HEK293 (cell line): ENCODE results near the gene RNF149.

Experiments used
- CTCF ChIA-PET: fragments of 350-600 bp; formaldehyde crosslinking; extraction: SDS; loops from one replicate; lab custom pipeline; 2021; ENCODE audit warnings: antibody characterized with exemption; lab: Yijun Ruan, JAX
- POLR2A ChIA-PET: fragments of 300-600 bp; formaldehyde crosslinking; extraction: SDS; loops from one replicate; lab custom pipeline; 2020; ENCODE audit warnings: antibody characterized with exemption, inconsistent platforms; lab: Yijun Ruan, JAX
- H3K27ac ChIP-seq: fragments of 200-500 bp; sonication (Bioruptor generic); 2 replicates; pipeline ENCODE4 v1.5.1; 2014; ENCODE audit warnings: low read depth, low read length, control low read depth, inconsistent platforms; ENCODE audit errors: extremely low read depth
- H3K36me3 ChIP-seq, 2 experiments: fragments of 200-500 bp in 1 of 2; sonication (Bioruptor generic) in 1 of 2; 1 replicate in 1 of 2; 2 replicates in 1 of 2; pipeline ENCODE4 v1.5.1; 2014 to 2017; ENCODE audit warnings: inconsistent platforms in 2 of 2, low read length in 2 of 2; ENCODE audit not compliant: control insufficient read depth in 2 of 2, insufficient read depth in 1 of 2
- H3K4me1 ChIP-seq: fragments of 200-500 bp; sonication (Bioruptor generic); 2 replicates; pipeline ENCODE4 v1.5.1; 2014; ENCODE audit warnings: mild to moderate bottlenecking, low read length, inconsistent platforms; ENCODE audit not compliant: control insufficient read depth, insufficient read depth
- H3K4me3 ChIP-seq: 2 replicates; pipeline ENCODE4 v1.5.1; 2011; ENCODE audit warnings: low read depth, mild to moderate bottlenecking, control low read depth, low read length, moderate library complexity
- H3K9me3 ChIP-seq: fragments of 200-500 bp; sonication (Bioruptor generic); 2 replicates; pipeline ENCODE4 v1.5.1; 2014; ENCODE audit warnings: low read depth, low read length, inconsistent platforms; ENCODE audit not compliant: control insufficient read depth, insufficient read depth
- GLIS2 ChIP-seq: fragments of 450-650 bp; formaldehyde crosslinking; IDR thresholded peaks from 2 replicates; pipeline ENCODE4 v1.5.1; 2016; ENCODE audit warnings: missing biosample characterization, missing genetic modification characterization
- OSR2 ChIP-seq: fragments of 450-650 bp; formaldehyde crosslinking; IDR thresholded peaks from 2 replicates; pipeline ENCODE4 v1.5.1; 2016; ENCODE audit warnings: missing biosample characterization, missing genetic modification characterization
- TCF7L2 ChIP-seq: IDR thresholded peaks from 2 replicates; pipeline ENCODE4 v1.6.1; 2011; ENCODE audit warnings: low read depth, mild to moderate bottlenecking, inconsistent platforms, low read length, moderate library complexity, borderline replicate concordance
- ZBTB8A ChIP-seq: fragments of 450-650 bp; formaldehyde crosslinking; IDR thresholded peaks from 2 replicates; pipeline ENCODE4 v1.5.1; 2016; ENCODE audit warnings: missing biosample characterization, missing genetic modification characterization
- ZFP3 ChIP-seq: fragments of 450-650 bp; formaldehyde crosslinking; IDR thresholded peaks from 2 replicates; pipeline ENCODE4 v1.5.1; 2016; ENCODE audit warnings: low read depth, missing biosample characterization, missing genetic modification characterization
- ZNF121 ChIP-seq: fragments of 450-650 bp; formaldehyde crosslinking; IDR thresholded peaks from 2 replicates; pipeline ENCODE4 v1.5.1; 2016; ENCODE audit warnings: missing biosample characterization, missing genetic modification characterization
- ZNF132 ChIP-seq: fragments of 450-650 bp; formaldehyde crosslinking; IDR thresholded peaks from 2 replicates; pipeline ENCODE4 v1.5.1; 2017; ENCODE audit warnings: missing biosample characterization, missing genetic modification characterization, borderline replicate concordance
- ZNF184 ChIP-seq: fragments of 450-650 bp; IDR thresholded peaks from 2 replicates; pipeline ENCODE4 v1.5.1; 2018; ENCODE audit warnings: missing biosample characterization, mild to moderate bottlenecking, missing genetic modification characterization
- ZNF223 ChIP-seq: fragments of 450-650 bp; formaldehyde crosslinking; IDR thresholded peaks from 2 replicates; pipeline ENCODE4 v1.5.1; 2016; ENCODE audit warnings: missing biosample characterization, missing genetic modification characterization
- ZNF426 ChIP-seq: fragments of 450-650 bp; formaldehyde crosslinking; IDR thresholded peaks from 2 replicates; pipeline ENCODE4 v1.5.1; 2017; ENCODE audit warnings: missing biosample characterization, missing genetic modification characterization, mild to moderate bottlenecking, inconsistent platforms, moderate library complexity
- ZNF518A ChIP-seq: fragments of 450-650 bp; formaldehyde crosslinking; conservative IDR thresholded peaks from 2 replicates; pipeline ENCODE4 v1.5.1; 2016; ENCODE audit warnings: low read depth, missing biosample characterization, missing genetic modification characterization
- ZNF544 ChIP-seq: fragments of 450-650 bp; formaldehyde crosslinking; IDR thresholded peaks from 2 replicates; pipeline ENCODE4 v1.5.0; 2017; ENCODE audit warnings: missing biosample characterization, missing genetic modification characterization
- ZNF658 ChIP-seq: fragments of 450-650 bp; formaldehyde crosslinking; IDR thresholded peaks from 2 replicates; pipeline ENCODE4; 2016; ENCODE audit warnings: missing biosample characterization, missing genetic modification characterization
- ZNF677 ChIP-seq: fragments of 450-650 bp; IDR thresholded peaks from 2 replicates; pipeline ENCODE4 v1.5.0; 2018; ENCODE audit warnings: missing biosample characterization, mild to moderate bottlenecking, missing genetic modification characterization, moderate library complexity
- ZNF692 ChIP-seq: fragments of 450-650 bp; formaldehyde crosslinking; IDR thresholded peaks from 2 replicates; pipeline ENCODE4 v1.5.1; 2016; ENCODE audit warnings: missing biosample characterization, missing genetic modification characterization
- TF ChIP-seq, protein P1 (sequence below): fragments of 450-650 bp; formaldehyde crosslinking; IDR thresholded peaks from 2 replicates; pipeline ENCODE4 v1.5.1; 2016; ENCODE audit warnings: missing biosample characterization, missing genetic modification characterization, borderline replicate concordance

Gene RNF149

DNA sequence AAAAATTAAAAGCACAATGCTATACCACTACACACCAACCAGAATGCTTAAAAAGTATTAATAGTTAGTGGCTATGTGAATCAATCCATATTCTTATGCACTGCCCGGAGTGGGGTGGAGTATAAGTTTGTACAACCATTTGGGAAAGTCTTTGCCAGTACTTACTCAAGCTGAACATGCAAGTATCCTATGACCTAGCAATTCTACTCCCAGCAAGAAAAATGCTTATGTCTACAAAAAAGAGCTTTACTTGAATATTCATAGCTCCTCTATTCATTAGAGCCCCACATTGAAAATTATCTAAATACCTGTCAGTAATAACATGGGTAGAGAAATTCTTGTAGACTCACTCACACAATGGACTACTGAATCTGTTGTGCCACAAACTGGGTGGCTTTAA is 77.3 kb downstream of the RNF149 start:
- Histone ChIP-seq H3K27ac (no peak overlapping the region), H3K4me1 (no peaks in the 10 kb centered on the region), H3K36me3 (no peaks in the 10 kb centered on the region), H3K4me3 (no peak overlapping the region), H3K9me3 (no peaks in the 10 kb centered on the region)
- TF ChIP-seq ZNF692 (tag by site-specific recombination) = no peak
- no peak for TF ChIP-seq ZNF121 (tag by site-specific recombination)
- no peak for TF ChIP-seq ZNF223 (tag by site-specific recombination)
- no peak for TF ChIP-seq ZNF677 (tag by site-specific recombination)
- TF ChIP-seq ZNF184 (tag by site-specific recombination) = no peak
- no peak for TF ChIP-seq ZBTB8A (tag by site-specific recombination)
- TF ChIP-seq, protein P1, sequence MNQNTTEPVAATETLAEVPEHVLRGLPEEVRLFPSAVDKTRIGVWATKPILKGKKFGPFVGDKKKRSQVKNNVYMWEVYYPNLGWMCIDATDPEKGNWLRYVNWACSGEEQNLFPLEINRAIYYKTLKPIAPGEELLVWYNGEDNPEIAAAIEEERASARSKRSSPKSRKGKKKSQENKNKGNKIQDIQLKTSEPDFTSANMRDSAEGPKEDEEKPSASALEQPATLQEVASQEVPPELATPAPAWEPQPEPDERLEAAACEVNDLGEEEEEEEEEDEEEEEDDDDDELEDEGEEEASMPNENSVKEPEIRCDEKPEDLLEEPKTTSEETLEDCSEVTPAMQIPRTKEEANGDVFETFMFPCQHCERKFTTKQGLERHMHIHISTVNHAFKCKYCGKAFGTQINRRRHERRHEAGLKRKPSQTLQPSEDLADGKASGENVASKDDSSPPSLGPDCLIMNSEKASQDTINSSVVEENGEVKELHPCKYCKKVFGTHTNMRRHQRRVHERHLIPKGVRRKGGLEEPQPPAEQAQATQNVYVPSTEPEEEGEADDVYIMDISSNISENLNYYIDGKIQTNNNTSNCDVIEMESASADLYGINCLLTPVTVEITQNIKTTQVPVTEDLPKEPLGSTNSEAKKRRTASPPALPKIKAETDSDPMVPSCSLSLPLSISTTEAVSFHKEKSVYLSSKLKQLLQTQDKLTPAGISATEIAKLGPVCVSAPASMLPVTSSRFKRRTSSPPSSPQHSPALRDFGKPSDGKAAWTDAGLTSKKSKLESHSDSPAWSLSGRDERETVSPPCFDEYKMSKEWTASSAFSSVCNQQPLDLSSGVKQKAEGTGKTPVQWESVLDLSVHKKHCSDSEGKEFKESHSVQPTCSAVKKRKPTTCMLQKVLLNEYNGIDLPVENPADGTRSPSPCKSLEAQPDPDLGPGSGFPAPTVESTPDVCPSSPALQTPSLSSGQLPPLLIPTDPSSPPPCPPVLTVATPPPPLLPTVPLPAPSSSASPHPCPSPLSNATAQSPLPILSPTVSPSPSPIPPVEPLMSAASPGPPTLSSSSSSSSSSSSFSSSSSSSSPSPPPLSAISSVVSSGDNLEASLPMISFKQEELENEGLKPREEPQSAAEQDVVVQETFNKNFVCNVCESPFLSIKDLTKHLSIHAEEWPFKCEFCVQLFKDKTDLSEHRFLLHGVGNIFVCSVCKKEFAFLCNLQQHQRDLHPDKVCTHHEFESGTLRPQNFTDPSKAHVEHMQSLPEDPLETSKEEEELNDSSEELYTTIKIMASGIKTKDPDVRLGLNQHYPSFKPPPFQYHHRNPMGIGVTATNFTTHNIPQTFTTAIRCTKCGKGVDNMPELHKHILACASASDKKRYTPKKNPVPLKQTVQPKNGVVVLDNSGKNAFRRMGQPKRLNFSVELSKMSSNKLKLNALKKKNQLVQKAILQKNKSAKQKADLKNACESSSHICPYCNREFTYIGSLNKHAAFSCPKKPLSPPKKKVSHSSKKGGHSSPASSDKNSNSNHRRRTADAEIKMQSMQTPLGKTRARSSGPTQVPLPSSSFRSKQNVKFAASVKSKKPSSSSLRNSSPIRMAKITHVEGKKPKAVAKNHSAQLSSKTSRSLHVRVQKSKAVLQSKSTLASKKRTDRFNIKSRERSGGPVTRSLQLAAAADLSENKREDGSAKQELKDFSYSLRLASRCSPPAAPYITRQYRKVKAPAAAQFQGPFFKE (tag by site-specific recombination) = no peak
- TF ChIP-seq ZNF426 (tag by site-specific recombination) = no peak
- no peak for TF ChIP-seq GLIS2 (tag by site-specific recombination)
- TF ChIP-seq ZNF544 (tag by site-specific recombination) = no peak
- no peak for TF ChIP-seq ZNF518A (tag by site-specific recombination)
- TF ChIP-seq TCF7L2 = no peak
- no peak for TF ChIP-seq ZNF132 (tag by site-specific recombination)
- TF ChIP-seq ZNF658 = no peak
- no peak for TF ChIP-seq ZFP3
- no peak for TF ChIP-seq OSR2 (tag by site-specific recombination)
- CTCF ChIA-PET = interaction anchor here (0.8 kb wide), 1 partner anchor 10 kb away, joined by 3 read pairs; no protein-coding TSS in a partner anchor
- POLR2A ChIA-PET = interaction anchor here (0.6 kb wide), 1 partner anchor 14 kb away, joined by 4 read pairs; no protein-coding TSS in a partner anchor
